Endodermal cell (in vitro differentiated cells): ENCODE results near the gene TM4SF1. TPM values are rescaled to one million over a fixed set of nuclear protein-coding genes. Genes with fewer than 3 reads are reported as not detected.

Source experiments
- DNase-seq: peaks from one replicate; pipeline ENCODE4 v3.0.0-alpha.2; 2017
- H3K27ac ChIP-seq: 2 replicates; pipeline ENCODE4 v1.5.1; 2013; ENCODE audit warnings: mild to moderate bottlenecking, low read depth, low read length, moderate library complexity
- H3K27me3 ChIP-seq: 2 replicates; pipeline ENCODE4 v1.6.1; 2013; ENCODE audit warnings: mild to moderate bottlenecking, low read length, moderate library complexity; ENCODE audit not compliant: insufficient read depth, control insufficient read depth, poor library complexity, severe bottlenecking
- H3K36me3 ChIP-seq: 2 replicates; pipeline ENCODE4 v1.7.0; 2013; ENCODE audit warnings: mild to moderate bottlenecking, low read length, moderate library complexity; ENCODE audit not compliant: control insufficient read depth, insufficient read depth
- H3K4me1 ChIP-seq: one replicate; pipeline ENCODE4 v1.7.0; 2013; ENCODE audit warnings: low read length; ENCODE audit not compliant: control insufficient read depth, insufficient read depth
- H3K4me3 ChIP-seq: 2 replicates; pipeline ENCODE4 v1.5.1; 2013; ENCODE audit warnings: mild to moderate bottlenecking, low read length, moderate library complexity
- H3K9ac ChIP-seq: 2 replicates; pipeline ENCODE4 v1.6.1; 2013; ENCODE audit warnings: mild to moderate bottlenecking, low read length, moderate library complexity; ENCODE audit not compliant: poor library complexity, severe bottlenecking; ENCODE audit errors: extremely low read depth
- H3K9me3 ChIP-seq: 2 replicates; pipeline ENCODE4 v1.6.1; 2013; ENCODE audit warnings: mild to moderate bottlenecking, low read length, moderate library complexity; ENCODE audit not compliant: control insufficient read depth
- H3K27ac Mint-ChIP-seq: 2 replicates; pipeline ENCODE4 v1.8.0; 2020; ENCODE audit warnings: mixed read lengths
- H3K27me3 Mint-ChIP-seq: 2 replicates; pipeline ENCODE4 v1.8.0; 2021; ENCODE audit warnings: mild to moderate bottlenecking, mixed read lengths; ENCODE audit not compliant: insufficient read depth
- H3K36me3 Mint-ChIP-seq: 2 replicates; pipeline ENCODE4 v1.8.0; 2020; ENCODE audit warnings: low read depth, mixed read lengths
- H3K4me1 Mint-ChIP-seq: 2 replicates; pipeline ENCODE4 v1.8.0; 2020; ENCODE audit warnings: mixed read lengths
- H3K4me3 Mint-ChIP-seq: 2 replicates; pipeline ENCODE4 v1.8.0; 2020; ENCODE audit warnings: mild to moderate bottlenecking, moderate library complexity, mixed read lengths
- H3K9me3 Mint-ChIP-seq: 2 replicates; pipeline ENCODE4 v1.8.0; 2020; ENCODE audit warnings: mild to moderate bottlenecking, mixed read lengths
- WGBS, 2 experiments: methylation state at CpG; one replicate each; pipeline versions ENCODE4 v1.1.5 to v1.1.7; 2013; ENCODE audit warnings: missing lambda C conversion rate in 2 of 2, mixed read lengths in 1 of 2; ENCODE audit not compliant: insufficient coverage in 1 of 2, insufficient read length in 1 of 2; 5-methylcytosine and 5-hydroxymethylcytosine counted together
- total RNA-seq, 2 donors: library from RNA; stranded (reverse); fragmentation: NEBNext Ultra II Directional in 1 of 2; extraction: Animal tissue kit (Norgen Biotek cat#: 25700) in 1 of 2; gene quantifications; 2 replicates in 1 of 2; 3 replicates in 1 of 2; pipeline ENCODE4 v1.2.1, GENCODE V29; 2021
- TF ChIP-seq, protein P1 (sequence below): fragments of 200-600 bp; sonication (generic); conservative IDR thresholded peaks from 2 replicates; pipeline ENCODE4 v1.5.0; 2021; ENCODE audit warnings: antibody characterized with exemption, mild to moderate bottlenecking

Gene TM4SF1
- total RNA-seq, 2 donors from 2014 or later, result not detected

DNA sequence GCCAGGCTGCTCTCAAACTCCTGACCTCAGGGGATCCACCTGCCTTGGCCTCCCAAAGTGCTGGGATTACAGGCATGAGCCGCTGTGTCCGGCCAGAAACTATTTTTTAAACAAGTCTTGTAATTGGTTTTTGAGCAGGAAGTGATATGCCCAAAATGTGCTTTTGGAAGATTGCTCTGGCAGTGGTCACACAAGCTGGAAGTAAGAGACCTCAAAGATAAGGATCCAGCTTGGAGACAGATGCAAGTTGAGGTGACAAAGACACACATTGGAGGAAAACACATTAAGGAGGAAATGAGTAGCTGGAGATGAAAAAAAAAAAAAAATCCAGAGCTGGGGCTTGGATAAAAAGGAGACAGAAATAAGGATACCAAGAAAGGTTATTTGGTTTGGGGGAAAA, 50.3 kb downstream of the TM4SF1 start:
- Histone ChIP-seq H3K9me3 (no peaks in the 10 kb centered on the region), H3K4me1 (no peaks in the 10 kb centered on the region), H3K27me3 (no peaks in the 10 kb centered on the region), H3K9ac (no peak overlapping the region), H3K4me3 (no peak overlapping the region), H3K36me3 (no peaks in the 10 kb centered on the region), H3K27ac (no peak overlapping the region)
- Mint-ChIP-seq H3K36me3 (no peaks in the 10 kb centered on the region), H3K27me3 (no peaks in the 10 kb centered on the region), H3K9me3 (no peaks in the 10 kb centered on the region), H3K4me3 (no peak overlapping the region), H3K4me1 (no peaks in the 10 kb centered on the region), H3K27ac (no peak overlapping the region)
- TF ChIP-seq, protein P1, sequence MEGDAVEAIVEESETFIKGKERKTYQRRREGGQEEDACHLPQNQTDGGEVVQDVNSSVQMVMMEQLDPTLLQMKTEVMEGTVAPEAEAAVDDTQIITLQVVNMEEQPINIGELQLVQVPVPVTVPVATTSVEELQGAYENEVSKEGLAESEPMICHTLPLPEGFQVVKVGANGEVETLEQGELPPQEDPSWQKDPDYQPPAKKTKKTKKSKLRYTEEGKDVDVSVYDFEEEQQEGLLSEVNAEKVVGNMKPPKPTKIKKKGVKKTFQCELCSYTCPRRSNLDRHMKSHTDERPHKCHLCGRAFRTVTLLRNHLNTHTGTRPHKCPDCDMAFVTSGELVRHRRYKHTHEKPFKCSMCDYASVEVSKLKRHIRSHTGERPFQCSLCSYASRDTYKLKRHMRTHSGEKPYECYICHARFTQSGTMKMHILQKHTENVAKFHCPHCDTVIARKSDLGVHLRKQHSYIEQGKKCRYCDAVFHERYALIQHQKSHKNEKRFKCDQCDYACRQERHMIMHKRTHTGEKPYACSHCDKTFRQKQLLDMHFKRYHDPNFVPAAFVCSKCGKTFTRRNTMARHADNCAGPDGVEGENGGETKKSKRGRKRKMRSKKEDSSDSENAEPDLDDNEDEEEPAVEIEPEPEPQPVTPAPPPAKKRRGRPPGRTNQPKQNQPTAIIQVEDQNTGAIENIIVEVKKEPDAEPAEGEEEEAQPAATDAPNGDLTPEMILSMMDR, result no peak
- WGBS, 2 experiments, result 70 to 93% methylated on average over 2 of the region's 2 CpGs
- DNase-seq, result no peak

DNA sequence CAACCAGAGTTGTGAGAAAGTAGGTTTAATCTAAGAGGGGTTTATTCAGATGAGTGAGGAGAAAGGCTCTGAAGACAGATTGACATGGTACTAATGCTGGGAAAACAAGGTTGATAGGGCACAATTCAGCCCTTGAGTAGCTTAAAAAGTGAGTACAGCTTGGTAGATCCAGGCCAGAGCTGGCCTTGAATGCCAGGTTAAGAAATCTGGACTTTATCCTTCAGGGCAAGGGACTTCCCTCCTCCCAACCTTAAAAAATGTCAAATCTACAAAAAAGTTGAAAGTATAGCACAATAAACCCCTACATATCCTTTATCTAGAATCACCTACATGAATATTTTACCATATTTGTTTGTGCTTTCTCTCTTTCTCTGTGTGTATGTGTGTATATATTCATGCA, 51.9 kb downstream of the TM4SF1 start:
- TF ChIP-seq, protein P1, result no peak
- no peaks in the 10 kb centered on the region for H3K9me3 Mint-ChIP-seq
- no peaks in the 10 kb centered on the region for H3K36me3 Mint-ChIP-seq
- H3K27ac ChIP-seq, result no peak overlapping the region
- no peaks in the 10 kb centered on the region for H3K4me1 ChIP-seq
- no peak overlapping the region for H3K9ac ChIP-seq
- H3K27me3 ChIP-seq, result no peaks in the 10 kb centered on the region
- no peaks in the 10 kb centered on the region for H3K27me3 Mint-ChIP-seq
- H3K4me1 Mint-ChIP-seq, result no peaks in the 10 kb centered on the region
- no peaks in the 10 kb centered on the region for H3K9me3 ChIP-seq
- H3K4me3 Mint-ChIP-seq, result no peak overlapping the region
- no peaks in the 10 kb centered on the region for H3K36me3 ChIP-seq
- no peak for DNase-seq
- no peak overlapping the region for H3K4me3 ChIP-seq
- no peak overlapping the region for H3K27ac Mint-ChIP-seq

DNA sequence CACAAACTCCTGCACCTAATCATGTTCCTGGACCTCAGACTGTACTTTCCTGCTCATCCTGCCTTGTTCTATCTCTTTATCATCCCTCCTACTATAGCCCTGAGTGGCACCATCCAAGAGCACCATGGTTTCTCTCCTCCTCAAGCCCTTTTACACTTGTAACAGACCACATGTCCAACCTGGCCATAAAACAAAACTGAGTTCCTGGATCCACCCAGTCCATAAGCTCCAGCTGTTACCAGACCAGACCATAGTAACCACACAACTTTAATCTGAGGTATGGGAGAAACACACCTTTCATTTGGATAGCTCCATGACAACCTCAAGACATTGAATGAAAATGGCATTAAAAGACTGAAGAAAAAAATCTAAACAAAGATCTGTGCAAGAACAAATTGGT, 53.1 kb downstream of the TM4SF1 start:
- no peaks in the 10 kb centered on the region for H3K9me3 Mint-ChIP-seq
- no peaks in the 10 kb centered on the region for H3K27me3 Mint-ChIP-seq
- DNase-seq, result no peak
- no peak overlapping the region for H3K4me3 Mint-ChIP-seq
- H3K27ac Mint-ChIP-seq, result no peak overlapping the region
- no peaks in the 10 kb centered on the region for H3K36me3 ChIP-seq
- H3K9ac ChIP-seq, result no peak overlapping the region
- H3K36me3 Mint-ChIP-seq, result no peaks in the 10 kb centered on the region
- H3K9me3 ChIP-seq, result no peaks in the 10 kb centered on the region
- H3K4me1 ChIP-seq, result no peaks in the 10 kb centered on the region
- H3K27ac ChIP-seq, result no peak overlapping the region
- no peak overlapping the region for H3K4me3 ChIP-seq
- no peaks in the 10 kb centered on the region for H3K4me1 Mint-ChIP-seq
- H3K27me3 ChIP-seq, result no peaks in the 10 kb centered on the region
- TF ChIP-seq, protein P1, result no peak
